HEK293T (cell line): ENCODE results near the gene GRAMD4.

ENCODE experiments used
- BHLHE40 ChIP-seq: fragments of 450-650 bp; IDR thresholded peaks from 2 replicates; pipeline ENCODE4 v1.6.1; 2016; ENCODE audit warnings: mild to moderate bottlenecking, moderate library complexity, borderline replicate concordance
- FOXA1 ChIP-seq: fragments of 450-650 bp; IDR thresholded peaks from 2 replicates; pipeline ENCODE4 v1.6.1; 2016; ENCODE audit warnings: mild to moderate bottlenecking
- FOXK2 ChIP-seq: fragments of 450-650 bp; IDR thresholded peaks from 2 replicates; pipeline ENCODE4 v1.6.1; 2016; ENCODE audit warnings: mild to moderate bottlenecking
- NFRKB ChIP-seq: fragments of 450-650 bp; IDR thresholded peaks from 2 replicates; pipeline ENCODE4 v1.6.1; 2016; ENCODE audit warnings: mild to moderate bottlenecking, moderate library complexity
- SP1 ChIP-seq: fragments of 450-650 bp; IDR thresholded peaks from 2 replicates; pipeline ENCODE4 v1.6.1; 2017
- TARDBP ChIP-seq: fragments of 450-650 bp; IDR thresholded peaks from 2 replicates; pipeline ENCODE4 v1.6.1; 2016

DNA sequence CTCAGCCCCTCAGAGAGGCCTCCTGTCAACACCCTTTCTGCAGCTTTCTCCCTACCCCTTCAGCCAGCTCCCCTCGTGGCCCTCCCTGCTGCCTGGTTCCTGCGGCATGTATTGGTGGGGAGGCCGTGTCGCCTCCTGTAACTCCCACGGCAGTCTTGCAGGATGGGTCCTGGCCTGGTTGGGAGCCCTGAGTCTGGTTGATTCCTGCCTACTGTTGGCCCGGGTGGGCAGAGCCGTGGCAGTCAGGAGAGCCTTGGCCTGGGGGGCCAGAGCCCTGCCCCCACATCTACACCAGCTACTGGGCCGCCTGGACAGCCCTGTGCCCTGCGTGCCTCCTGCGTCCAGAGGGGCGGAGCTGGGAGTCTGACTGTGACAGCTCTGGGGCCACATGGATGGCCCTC, 30.3 kb upstream of the GRAMD4 start:
- TF ChIP-seq BHLHE40 (no peak), SP1 (no peak), NFRKB (no peak), TARDBP (no peak), FOXA1 (no peak), FOXK2 (no peak)
